OCI-LY1 (cell line): ENCODE results near the gene SLC3A2.

Experiments used
- CTCF ChIP-seq: fragments of 200-600 bp; sonication (generic), shearing (Covaris generic); IDR thresholded peaks from 2 replicates; pipeline ENCODE4 v1.5.1; 2017; ENCODE audit warnings: mild to moderate bottlenecking, antibody characterized with exemption, low read length, moderate library complexity, mixed read lengths
- EZH2 ChIP-seq: fragments of 200-600 bp; sonication (generic), shearing (Covaris generic); IDR thresholded peaks from 2 replicates; pipeline ENCODE4 v1.8.0; 2017; ENCODE audit warnings: borderline replicate concordance, mixed run types, mild to moderate bottlenecking, antibody characterized with exemption, low read length, moderate library complexity, mixed read lengths

GRCh38 chr11:62882788-62883501 is 2.2 kb downstream of the SLC3A2 start:
- TF ChIP-seq EZH2: no peak
- TF ChIP-seq CTCF: no peak
